H1 (cell line): Measurements from ENCODE around the gene PTPRF. TPM values are rescaled to one million over a fixed set of nuclear protein-coding genes. Genes with fewer than 3 reads are reported as not detected.

Experiments used
- CTCF ChIA-PET: fragments of 300-600 bp; sonication (Branson Sonifier 250); formaldehyde crosslinking; loops from one replicate; lab custom pipeline; 2021; ENCODE audit not compliant: partially characterized antibody; lab: Charles Lee
- POLR2A ChIA-PET: fragments of 300-600 bp; sonication (Branson Sonifier 250); formaldehyde crosslinking; loops from one replicate; lab custom pipeline; 2021; ENCODE audit warnings: inconsistent platforms; ENCODE audit not compliant: partially characterized antibody; lab: Charles Lee
- DNase-seq, 2 experiments: peaks; one replicate each; pipeline versions ENCODE4 v3.0.0 to v3.0.0-alpha.2; 2010 to 2022; ENCODE audit warnings: low spot score in 2 of 2, low read depth in 1 of 2, mixed read lengths in 1 of 2
- FAIRE-seq: peaks from 2 replicates; lab custom pipeline; 2011; peaks lifted over from hg19 to GRCh38; lab: Jason Lieb, UNC
- H2AFZ ChIP-seq: 2 replicates; pipeline ENCODE4 v1.8.1; 2012; ENCODE audit warnings: low read length, inconsistent platforms
- H2AK5ac ChIP-seq: 2 replicates; pipeline ENCODE4 v1.6.1; 2013; ENCODE audit warnings: low read depth, low read length
- H2BK120ac ChIP-seq: replicated peaks from 2 replicates; pipeline ENCODE3; 2013; ENCODE audit warnings: low read depth, low read length, inconsistent platforms
- H2BK12ac ChIP-seq: 2 replicates; pipeline ENCODE4 v1.6.1; 2013; ENCODE audit warnings: low read depth, low read length
- H2BK15ac ChIP-seq: 2 replicates; pipeline ENCODE4 v1.6.1; 2013; ENCODE audit warnings: low read length
- H2BK20ac ChIP-seq: 2 replicates; pipeline ENCODE4 v1.6.1; 2013; ENCODE audit warnings: low read length
- H2BK5ac ChIP-seq: 2 replicates; pipeline ENCODE4 v1.6.1; 2013; ENCODE audit warnings: low read depth, low read length
- H3K14ac ChIP-seq: 2 replicates; pipeline ENCODE4 v1.6.1; 2013; ENCODE audit warnings: inconsistent platforms; ENCODE audit not compliant: insufficient read length
- H3K18ac ChIP-seq: 2 replicates; pipeline ENCODE4 v1.6.1; 2013; ENCODE audit warnings: low read length; ENCODE audit errors: extremely low read depth
- H3K23ac ChIP-seq: 2 replicates; pipeline ENCODE4 v1.6.1; 2013; ENCODE audit warnings: inconsistent platforms; ENCODE audit not compliant: insufficient read length
- H3K23me2 ChIP-seq: 2 replicates; pipeline ENCODE4 v1.6.1; 2013; ENCODE audit warnings: low read depth, low read length
- H3K27ac ChIP-seq: 2 replicates; pipeline ENCODE4 v1.6.1; 2011; ENCODE audit warnings: low read depth, low read length, inconsistent platforms
- H3K27me3 ChIP-seq, 4 experiments: replicated peaks in 1 of 4; 1 replicate in 1 of 4; 2 replicates in 3 of 4; pipeline versions ENCODE4 v1.6.1 to v1.8.1; 2011 to 2013; ENCODE audit warnings: low read length in 3 of 4, mild to moderate bottlenecking in 3 of 4, inconsistent platforms in 2 of 4, mixed read lengths in 2 of 4, moderate library complexity in 1 of 4; ENCODE audit not compliant: control insufficient read depth in 3 of 4, insufficient read depth in 3 of 4; ENCODE audit errors: extremely low read depth in 1 of 4
- H3K36me3 ChIP-seq, 4 experiments: 2 replicates each; pipeline versions ENCODE4 v1.6.1 to v1.8.1; 2011 to 2013; ENCODE audit warnings: mild to moderate bottlenecking in 4 of 4, low read length in 3 of 4, moderate library complexity in 2 of 4, control low read depth in 1 of 4, inconsistent platforms in 1 of 4; ENCODE audit not compliant: insufficient read depth in 4 of 4, control insufficient read depth in 2 of 4
- H3K4ac ChIP-seq: replicated peaks from 2 replicates; pipeline ENCODE3; 2013; ENCODE audit warnings: low read length, low read depth, mixed read lengths, inconsistent platforms; ENCODE audit not compliant: insufficient read length
- H3K4me1 ChIP-seq, 4 experiments: replicated peaks in 1 of 4; 1 replicate in 1 of 4; 2 replicates in 3 of 4; pipeline versions ENCODE4 v1.6.1 to v1.8.1; 2011 to 2013; ENCODE audit warnings: low read length in 3 of 4, inconsistent platforms in 2 of 4, mixed read lengths in 1 of 4; ENCODE audit not compliant: insufficient read depth in 4 of 4, control insufficient read depth in 3 of 4
- H3K4me2 ChIP-seq, 2 experiments: 2 replicates each; pipeline versions ENCODE4 v1.6.1 to v1.8.1; 2011 to 2013; ENCODE audit warnings: low read depth in 2 of 2, low read length in 2 of 2, control low read depth in 1 of 2, inconsistent platforms in 1 of 2, mild to moderate bottlenecking in 1 of 2; ENCODE audit not compliant: insufficient read depth in 1 of 2
- H3K4me3 ChIP-seq, 4 experiments: fragments of 200-600, 300-600 bp in 1 of 4; sonication (generic), shearing (Covaris generic), sonication (Bioruptor Twin) in 1 of 4; 2 replicates each; pipeline versions ENCODE4 v1.5.1 to v1.8.1; 2011 to 2016; ENCODE audit warnings: low read length in 4 of 4, low read depth in 3 of 4, control low read depth in 2 of 4, inconsistent platforms in 2 of 4, mild to moderate bottlenecking in 2 of 4, mixed read lengths in 1 of 4, moderate library complexity in 1 of 4; ENCODE audit not compliant: insufficient read depth in 2 of 4; ENCODE audit errors: extremely low read depth in 1 of 4
- H3K56ac ChIP-seq: replicated peaks from 2 replicates; pipeline ENCODE3; 2013; ENCODE audit warnings: low read depth, mild to moderate bottlenecking, mixed read lengths, low read length, inconsistent platforms; ENCODE audit not compliant: insufficient read length
- H3K79me1 ChIP-seq: 2 replicates; pipeline ENCODE4 v1.6.1; 2013; ENCODE audit warnings: low read depth, low read length, control low read depth
- H3K79me2 ChIP-seq, 2 experiments: 2 replicates each; pipeline versions ENCODE4 v1.6.1 to v1.8.1; 2012 to 2013; ENCODE audit warnings: low read length in 2 of 2, mild to moderate bottlenecking in 2 of 2, inconsistent platforms in 1 of 2; ENCODE audit not compliant: insufficient read depth in 2 of 2, control insufficient read depth in 1 of 2
- H3K9ac ChIP-seq, 4 experiments: replicated peaks in 1 of 4; 1 replicate in 1 of 4; 2 replicates in 3 of 4; pipeline versions ENCODE4 v1.6.1 to v1.8.1; 2011 to 2013; ENCODE audit warnings: low read depth in 3 of 4, low read length in 3 of 4, control low read depth in 2 of 4, mild to moderate bottlenecking in 2 of 4, moderate library complexity in 2 of 4, inconsistent platforms in 1 of 4; ENCODE audit errors: extremely low read depth in 1 of 4
- H3K9me3 ChIP-seq, 2 experiments: 2 replicates each; pipeline versions ENCODE4 v1.6.1 to v1.8.1; 2012 to 2013; ENCODE audit warnings: mild to moderate bottlenecking in 2 of 2, moderate library complexity in 2 of 2, control low read depth in 1 of 2, inconsistent platforms in 1 of 2, low read depth in 1 of 2, low read length in 1 of 2, mixed read lengths in 1 of 2; ENCODE audit not compliant: insufficient read depth in 2 of 2
- H4K20me1 ChIP-seq, 2 experiments: replicated peaks in 1 of 2; 2 replicates each; pipeline versions ENCODE3 to v1.8.1; 2011 to 2013; ENCODE audit warnings: inconsistent platforms in 2 of 2, low read length in 2 of 2, mild to moderate bottlenecking in 1 of 2; ENCODE audit not compliant: insufficient read depth in 2 of 2, control insufficient read depth in 1 of 2
- H4K5ac ChIP-seq: 2 replicates; pipeline ENCODE4 v1.6.1; 2013; ENCODE audit warnings: low read length, low read depth, mixed read lengths, inconsistent platforms; ENCODE audit not compliant: insufficient read length
- H4K8ac ChIP-seq: 2 replicates; pipeline ENCODE4 v1.8.0; 2013; ENCODE audit warnings: mild to moderate bottlenecking, moderate library complexity, low read length, inconsistent platforms; ENCODE audit not compliant: insufficient read depth; ENCODE audit errors: extremely low read depth
- H4K91ac ChIP-seq: replicated peaks from 2 replicates; pipeline ENCODE3; 2013; ENCODE audit warnings: low read length, mixed read lengths, inconsistent platforms; ENCODE audit not compliant: insufficient read length
- BCL11A ChIP-seq, 2 experiments: IDR thresholded peaks; one replicate each; pipeline ENCODE4 v1.6.1; 2011; ENCODE audit warnings: low read depth in 2 of 2, low read length in 2 of 2, mild to moderate bottlenecking in 2 of 2
- CHD1 ChIP-seq: IDR thresholded peaks from 2 replicates; pipeline ENCODE4 v1.6.1; 2012; ENCODE audit warnings: low read depth, low read length, improper control_type of control experiment
- EP300 ChIP-seq, 2 experiments: IDR thresholded peaks; 1 replicate in 1 of 2; 2 replicates in 1 of 2; pipeline ENCODE4 v1.6.1; 2011 to 2012; ENCODE audit warnings: low read depth in 2 of 2, low read length in 2 of 2, mild to moderate bottlenecking in 2 of 2, borderline replicate concordance in 1 of 2, inconsistent platforms in 1 of 2, moderate library complexity in 1 of 2
- HDAC2 ChIP-seq, 2 experiments: fragments of 300-600 bp in 1 of 2; sonication (generic) in 1 of 2; IDR thresholded peaks; 2 replicates each; pipeline ENCODE4 v1.6.1; 2011 to 2012; ENCODE audit warnings: low read depth in 2 of 2, low read length in 2 of 2, mild to moderate bottlenecking in 2 of 2, moderate library complexity in 2 of 2, borderline replicate concordance in 1 of 2, inconsistent platforms in 1 of 2
- JUND ChIP-seq: IDR thresholded peaks from 2 replicates; pipeline ENCODE4 v1.6.1; 2011; ENCODE audit warnings: mild to moderate bottlenecking, improper control_type of control experiment, low read length
- KDM5A ChIP-seq: fragments of 200-600 bp; IDR thresholded peaks from 2 replicates; pipeline ENCODE4 v1.7.1; 2012; ENCODE audit warnings: mild to moderate bottlenecking, low read length, inconsistent platforms, mixed read lengths
- POLR2AphosphoS5 ChIP-seq: IDR thresholded peaks from 2 replicates; pipeline ENCODE4 v1.6.1; 2011; ENCODE audit warnings: low read depth, low read length
- RNF2 ChIP-seq: fragments of 200-900, 300-1000 bp; sonication (generic); IDR thresholded peaks from 2 replicates; pipeline ENCODE4 v1.7.1; 2016; ENCODE audit warnings: borderline replicate concordance, low read depth, mild to moderate bottlenecking, antibody characterized with exemption, low read length; ENCODE audit not compliant: poor library complexity, severe bottlenecking; ENCODE audit errors: missing control alignments
- RXRA ChIP-seq: IDR thresholded peaks from 2 replicates; pipeline ENCODE4 v1.6.1; 2011; ENCODE audit warnings: low read depth, mild to moderate bottlenecking, low read length, moderate library complexity; ENCODE audit not compliant: insufficient read depth
- TAF1 ChIP-seq: IDR thresholded peaks from 2 replicates; pipeline ENCODE4 v1.6.1; 2011; ENCODE audit warnings: mild to moderate bottlenecking, low read depth, low read length
- TBP ChIP-seq: IDR thresholded peaks from 2 replicates; pipeline ENCODE4 v1.6.1; 2011; ENCODE audit warnings: low read depth, low read length, improper control_type of control experiment
- ZNF274 ChIP-seq: IDR thresholded peaks from 2 replicates; pipeline ENCODE4 v1.7.0; 2012; ENCODE audit warnings: low read length, borderline replicate concordance; ENCODE audit errors: extremely low read depth
- WGBS, 2 experiments: shearing (Covaris generic) in 1 of 2; methylation state at CpG; one replicate each; pipeline versions ENCODE4 v1.1.6 to v1.1.7; 2013 to 2015; ENCODE audit warnings: low lambda C conversion rate in 2 of 2, mixed read lengths in 2 of 2, inconsistent platforms in 1 of 2, low coverage in 1 of 2, missing lambda C conversion rate in 1 of 2; ENCODE audit not compliant: insufficient replicate concordance in 2 of 2, insufficient coverage in 1 of 2, insufficient read length in 1 of 2; ENCODE audit errors: extremely low coverage in 1 of 2, missing lambda C conversion rate in 1 of 2; 5-methylcytosine and 5-hydroxymethylcytosine counted together
- polyA plus RNA-seq, 7 experiments: library from polyadenylated mRNA; depleted of rRNA in 3 of 7; stranded (reverse) in 5 of 7; unstranded in 2 of 7; fragments of >200 nt in 5 of 7; fragments of 200-250 nt in 2 of 7; gene quantifications; 1 replicate in 5 of 7; 2 replicates in 1 of 7; 4 replicates in 1 of 7; pipeline versions ENCODE4 v1.2.1 to v1.2.3, GENCODE V29; 2011 to 2013; ENCODE audit warnings: missing spikeins in 2 of 7, mixed read lengths in 2 of 7
- total RNA-seq: library from RNA; stranded (reverse); fragmentation: NEBNext Ultra II Directional; extraction: Animal tissue kit (Norgen Biotek cat#: 25700); gene quantifications from 2 replicates; pipeline ENCODE4 v1.2.1, GENCODE V29; 2021

PTPRF gene
- total and polyA plus RNA-seq, 2 of the 8 experiments (the other 6 are each of a cell fraction or from before 2014, with no cell fraction given) = 136 to 231 TPM

- H3K14ac ChIP-seq = no peak overlapping the region
- ChIA-PET POLR2A (interaction anchor here (0.8 kb wide), 1 partner anchor 11 kb away, joined by 8 read pairs; no protein-coding TSS in a partner anchor), CTCF (interaction anchor here (1.0 to 1.4 kb wide), 3 partner anchors 10 to 44 kb away, joined by 3 to 4 read pairs (median 3); no protein-coding TSS in a partner anchor)
- H2BK12ac ChIP-seq = no peak overlapping the region
- no peak overlapping the region for H3K4me3 ChIP-seq
- H3K79me1 ChIP-seq = no peaks in the 10 kb centered on the region
- no peak overlapping the region for H4K5ac ChIP-seq
- no peak overlapping the region for H3K27ac ChIP-seq
- no peak overlapping the region for H3K56ac ChIP-seq
- DNase-seq (peak in 1 of 2 experiments; percentile 27), FAIRE-seq (no peak)
- H3K4me2 ChIP-seq = no peak overlapping the region
- H3K23ac ChIP-seq = no peak overlapping the region
- no peak overlapping the region for H4K91ac ChIP-seq
- no peak overlapping the region for H2BK120ac ChIP-seq
- H3K9me3 ChIP-seq = no peaks in the 10 kb centered on the region
- H3K4ac ChIP-seq = no peak overlapping the region
- no peaks in the 10 kb centered on the region for H3K27me3 ChIP-seq
- no peak overlapping the region for H2BK20ac ChIP-seq
- no peak overlapping the region; the same call in 1 of the 2 replicates for H2AFZ ChIP-seq
- H4K20me1 ChIP-seq = no peaks in the 10 kb centered on the region
- peaks cover 0 to 3% (median 1%) of the 10 kb centered on the region in 4 experiments; a peak in 2 of 7 replicates for H3K4me1 ChIP-seq
- WGBS, 2 experiments = 88% methylated on average over 12 of the region's 12 CpGs; no CpG with 5 or more reads in 1 of the 2 experiments
- H3K18ac ChIP-seq = no peak overlapping the region
- no peaks in the 10 kb centered on the region for H3K36me3 ChIP-seq
- H3K79me2 ChIP-seq = no peaks in the 10 kb centered on the region
- H4K8ac ChIP-seq = no peak overlapping the region
- no peak overlapping the region for H2AK5ac ChIP-seq
- no peak overlapping the region for H3K9ac ChIP-seq
- no peak for TF ChIP-seq JUND
- TF ChIP-seq KDM5A = no peak
- TF ChIP-seq HDAC2 (IDR thresholded peaks at IDR 0.05; ENCODE audit: borderline replicate concordance in 1 of 2, low read depth in 2 of 2, low read length in 2 of 2) = no peak
- TF ChIP-seq RNF2 = no peak
- no peak for TF ChIP-seq POLR2AphosphoS5
- TF ChIP-seq TAF1 = no peak
- TF ChIP-seq EP300 (IDR thresholded peaks at IDR 0.05; ENCODE audit: borderline replicate concordance in 1 of 2, low read depth in 2 of 2, low read length in 2 of 2) = no peak
- TF ChIP-seq ZNF274 = no peak
- no peak for TF ChIP-seq CHD1
- TF ChIP-seq TBP = no peak
- no peak for TF ChIP-seq RXRA
- TF ChIP-seq BCL11A (IDR thresholded peaks at IDR 0.05; ENCODE audit: low read depth in 2 of 2, low read length in 2 of 2) = no peak
- no peak overlapping the region for H2BK15ac ChIP-seq
- H3K23me2 ChIP-seq = no peaks in the 10 kb centered on the region
- no peak overlapping the region for H2BK5ac ChIP-seq
These were observed 20.8 kb upstream of the PTPRF start for GRCh38 chr1:43509740-43510375.
